DND-41 (cell line): ENCODE measurements around the gene FTL.

ENCODE experiments used
- CTCF ChIP-seq: IDR thresholded peaks from 2 replicates; pipeline ENCODE4 v1.5.1; 2012; ENCODE audit warnings: borderline replicate concordance, low read length, moderate library complexity, mild to moderate bottlenecking; ENCODE audit not compliant: poor library complexity, severe bottlenecking; ENCODE audit errors: extremely low read depth
- EZH2 ChIP-seq: IDR thresholded peaks from 3 replicates; pipeline ENCODE4 v1.6.1; 2012; ENCODE audit warnings: borderline replicate concordance, low read depth, mild to moderate bottlenecking, moderate library complexity, low read length, inconsistent platforms; ENCODE audit not compliant: severe bottlenecking

- TF ChIP-seq CTCF (no peak), EZH2 (no peak)
Observed at GRCh38 chr19:48953990-48954594, 11.0 kb upstream of the FTL start.
